HT1080 (cell line): Measurements from ENCODE around the gene CRIM1. TPM values are rescaled to one million over a fixed set of nuclear protein-coding genes. Genes with fewer than 3 reads are reported as not detected.
A peak's percentile ranks its signal among the peaks of the same experiment; 100 is the strongest.

Experiments used
- DNase-seq: peaks from one replicate; pipeline ENCODE4 v3.0.0-alpha.2; 2015; ENCODE audit warnings: low read depth
- total RNA-seq: library from RNA; depleted of rRNA; stranded (reverse); fragments of >200 nt; shearing (Covaris generic); gene quantifications from 2 replicates; pipeline ENCODE4 v1.2.3, GENCODE V29; 2014

Gene CRIM1
- total RNA-seq, 1 experiment from 2014 or later = 135 TPM

GRCh38 chr2:36478999-36479398 is 123.4 kb downstream of the CRIM1 start:
- DNase-seq = no peak

GRCh38 chr2:36479406-36479805 is 123.8 kb downstream of the CRIM1 start:
- DNase-seq = no peak

- no peak for DNase-seq
Measured at GRCh38 chr2:36480028-36480427, 124.5 kb downstream of the CRIM1 start.

GRCh38 chr2:36480636-36481035 is 125.1 kb downstream of the CRIM1 start:
- DNase-seq = no peak

- DNase-seq = no peak
Measured at GRCh38 chr2:36481709-36482108, 126.1 kb downstream of the CRIM1 start.

- no peak for DNase-seq
Measured at GRCh38 chr2:36482576-36483214, 127.1 kb downstream of the CRIM1 start.

GRCh38 chr2:36483290-36483689 is 127.7 kb downstream of the CRIM1 start:
- no peak for DNase-seq

GRCh38 chr2:36484454-36484853 is 128.9 kb downstream of the CRIM1 start:
- DNase-seq = no peak

- DNase-seq = no peak
Measured at GRCh38 chr2:36485521-36485920, 129.9 kb downstream of the CRIM1 start.

- peak; percentile 59 for DNase-seq
Measured at GRCh38 chr2:36486521-36487044, 131.0 kb downstream of the CRIM1 start.

GRCh38 chr2:36487947-36488346 is 132.4 kb downstream of the CRIM1 start:
- DNase-seq = no peak

GRCh38 chr2:36489281-36489680 is 133.7 kb downstream of the CRIM1 start:
- DNase-seq = peak; percentile 50

- no peak for DNase-seq
Measured at GRCh38 chr2:36490749-36491148, 135.2 kb downstream of the CRIM1 start.

GRCh38 chr2:36492216-36492945 is 136.8 kb downstream of the CRIM1 start:
- DNase-seq = no peak

GRCh38 chr2:36493306-36493705 is 137.7 kb downstream of the CRIM1 start:
- DNase-seq = no peak

- DNase-seq = no peak
Measured at GRCh38 chr2:36497570-36498163, 142.1 kb downstream of the CRIM1 start.

GRCh38 chr2:36499128-36499820 is 143.7 kb downstream of the CRIM1 start:
- DNase-seq = no peak

GRCh38 chr2:36500072-36500471 is 144.5 kb downstream of the CRIM1 start:
- no peak for DNase-seq

GRCh38 chr2:36502081-36502480 is 146.5 kb downstream of the CRIM1 start:
- no peak for DNase-seq

GRCh38 chr2:36507408-36507812 is 151.8 kb downstream of the CRIM1 start:
- peak; percentile 60 for DNase-seq

GRCh38 chr2:36509075-36509474 is 153.5 kb downstream of the CRIM1 start:
- no peak for DNase-seq
